HG03354 (cell line): ENCODE measurements around the gene FNDC3B.

Experiments
- ATAC-seq: cut with Tn5 transposase; IDR thresholded peaks from one replicate; pipeline ENCODE4 v1.9.1; 2021; ENCODE audit warnings: mild to moderate bottlenecking; ENCODE audit not compliant: unreplicated experiment, poor library complexity, severe bottlenecking

The FNDC3B gene

GRCh38 chr3:172157564-172158258 lies 118.3 kb downstream of the FNDC3B start:
- ATAC-seq = no peak

GRCh38 chr3:172158741-172159140 lies 119.4 kb downstream of the FNDC3B start:
- no peak for ATAC-seq

GRCh38 chr3:172159376-172159775 lies 120.0 kb downstream of the FNDC3B start:
- ATAC-seq = no peak

- no peak for ATAC-seq
Measured at GRCh38 chr3:172159962-172160538, 120.7 kb downstream of the FNDC3B start.

GRCh38 chr3:172161133-172161789 lies 121.9 kb downstream of the FNDC3B start:
- no peak for ATAC-seq

GRCh38 chr3:172161959-172162358 lies 122.6 kb downstream of the FNDC3B start:
- no peak for ATAC-seq

- ATAC-seq = no peak
Measured at GRCh38 chr3:172163320-172163719, 123.9 kb downstream of the FNDC3B start.

- ATAC-seq = no peak
Measured at GRCh38 chr3:172164620-172165362, 125.4 kb downstream of the FNDC3B start.

- ATAC-seq = no peak
Measured at GRCh38 chr3:172166261-172166660, 126.9 kb downstream of the FNDC3B start.

- ATAC-seq = no peak
Measured at GRCh38 chr3:172166890-172167289, 127.5 kb downstream of the FNDC3B start.

- ATAC-seq = no peak
Measured at GRCh38 chr3:172167892-172168648, 128.7 kb downstream of the FNDC3B start.

- ATAC-seq = no peak
Measured at GRCh38 chr3:172170073-172170709, 130.8 kb downstream of the FNDC3B start.

- no peak for ATAC-seq
Measured at GRCh38 chr3:172170841-172171240, 131.5 kb downstream of the FNDC3B start.

- no peak for ATAC-seq
Measured at GRCh38 chr3:172171396-172172075, 132.2 kb downstream of the FNDC3B start.

GRCh38 chr3:172173316-172174254 lies 134.2 kb downstream of the FNDC3B start:
- ATAC-seq = no peak

- ATAC-seq = no peak
Measured at GRCh38 chr3:172174513-172175253, 135.3 kb downstream of the FNDC3B start.

GRCh38 chr3:172175254-172175599 lies 135.8 kb downstream of the FNDC3B start:
- no peak for ATAC-seq
